VCaP (cell line): ENCODE data around the gene ZNF816.
"Not testable (repeated sequence)": the region's sequence is repeated elsewhere in the genome, so short reads cannot be mapped to it uniquely, and the experiment has no call there.

Source experiments
- H3K27ac ChIP-seq: fragments of 450-650 bp; 2 replicates; pipeline ENCODE4 v1.5.1; 2017
- CTCF ChIP-seq: fragments of 450-650 bp; conservative IDR thresholded peaks from 2 replicates; pipeline ENCODE4 v1.5.1; 2017; ENCODE audit warnings: mild to moderate bottlenecking, moderate library complexity

Gene ZNF816

GRCh38 chr19:52988506-52988905, 25.8 kb upstream of the ZNF816 start:
- TF ChIP-seq CTCF, result no peak
- H3K27ac ChIP-seq, result peak overlapping the region; percentile 73

- no peak for TF ChIP-seq CTCF
- H3K27ac ChIP-seq, result peak overlapping the region; percentile 73
These were observed 24.5 kb upstream of the ZNF816 start for GRCh38 chr19:52987221-52987620.

GRCh38 chr19:52983167-52983566, 20.5 kb upstream of the ZNF816 start:
- not testable (repeated sequence) for H3K27ac ChIP-seq

GRCh38 chr19:52981329-52981728, 18.6 kb upstream of the ZNF816 start:
- no peak for TF ChIP-seq CTCF
- no peak overlapping the region for H3K27ac ChIP-seq

- TF ChIP-seq CTCF, result no peak
- H3K27ac ChIP-seq, result no peak overlapping the region
These were observed 5.1 kb upstream of the ZNF816 start for GRCh38 chr19:52967772-52968171.

GRCh38 chr19:52963247-52963618, 552 bp upstream of the ZNF816 start:
- peak overlapping the region; percentile 81 for H3K27ac ChIP-seq
- TF ChIP-seq CTCF, result no peak

GRCh38 chr19:52961981-52962380, 700 bp downstream of the ZNF816 start:
- no peak for TF ChIP-seq CTCF

GRCh38 chr19:52959613-52960295, 2.9 kb downstream of the ZNF816 start:
- TF ChIP-seq CTCF, result no peak
- no peak overlapping the region for H3K27ac ChIP-seq

More at GRCh38 chr19:52961981-52962380, 700 bp downstream of the ZNF816 start:
- peak overlapping the region; percentile 81 for H3K27ac ChIP-seq
